ENCODE results near the gene LSM5.
"Not testable (repeated sequence)": the region's sequence is repeated elsewhere in the genome, so short reads cannot be mapped to it uniquely, and the experiment has no call there.

Gene LSM5

GRCh38 chr7:32474008-32474407 is 16.2 kb downstream of the LSM5 start:
- no peak overlapping the region for H3K4me3 ChIP-seq (ENCODE audit: low read depth, low read length)
- TF ChIP-seq CTCF (IDR thresholded peaks at IDR 0.05; ENCODE audit: low read depth, low read length) = no peak

- H3K4me3 ChIP-seq (ENCODE audit: low read depth, low read length) = no peak overlapping the region
- TF ChIP-seq CTCF (IDR thresholded peaks at IDR 0.05; ENCODE audit: low read depth, low read length) = no peak
These were observed 18.2 kb downstream of the LSM5 start for GRCh38 chr7:32472015-32472414.

- no peak overlapping the region for H3K4me3 ChIP-seq (ENCODE audit: low read depth, low read length)
- TF ChIP-seq CTCF (IDR thresholded peaks at IDR 0.05; ENCODE audit: low read depth, low read length) = no peak
These were observed 19.3 kb downstream of the LSM5 start for GRCh38 chr7:32470871-32471270.

- H3K4me3 ChIP-seq (ENCODE audit: low read depth, low read length) = not testable (repeated sequence)
These were observed 20.2 kb downstream of the LSM5 start for GRCh38 chr7:32470004-32470403.

- H3K4me3 ChIP-seq (ENCODE audit: low read depth, low read length) = not testable (repeated sequence)
These were observed 25.4 kb downstream of the LSM5 start for GRCh38 chr7:32464641-32465416.

- H3K4me3 ChIP-seq (ENCODE audit: low read depth, low read length) = no peak overlapping the region
- TF ChIP-seq CTCF (IDR thresholded peaks at IDR 0.05; ENCODE audit: low read depth, low read length) = no peak
These were observed 27.2 kb downstream of the LSM5 start for GRCh38 chr7:32462977-32463376.

GRCh38 chr7:32462451-32462850 is 27.7 kb downstream of the LSM5 start:
- no peak overlapping the region for H3K4me3 ChIP-seq (ENCODE audit: low read depth, low read length)
- TF ChIP-seq CTCF (IDR thresholded peaks at IDR 0.05; ENCODE audit: low read depth, low read length) = no peak

GRCh38 chr7:32461484-32461883 is 28.7 kb downstream of the LSM5 start:
- TF ChIP-seq CTCF (IDR thresholded peaks at IDR 0.05; ENCODE audit: low read depth, low read length) = no peak
- H3K4me3 ChIP-seq (ENCODE audit: low read depth, low read length) = no peak overlapping the region

Measured in WI38 (cell line).